Ovary (tissue), 3 donors: ENCODE measurements around the gene RASGRP1.

Experiments used
- POLR2A ChIP-seq: fragments of 450-650 bp; IDR thresholded peaks from one replicate; pipeline ENCODE4 v1.6.1; 2017; ENCODE audit warnings: antibody characterized with exemption, mild to moderate bottlenecking, moderate library complexity
- TF ChIP-seq, protein P1 (sequence below), 3 donors: fragments of 450-650 bp in 2 of 3; fragments of 200-600 bp in 1 of 3; IDR thresholded peaks; one replicate each; pipeline versions ENCODE4 v1.5.1 to v1.8.0; 2016 to 2022; ENCODE audit warnings: antibody characterized with exemption in 3 of 3, mild to moderate bottlenecking in 1 of 3
- donor health status: DM: no; HTN: no; CAD: no.

DNA sequence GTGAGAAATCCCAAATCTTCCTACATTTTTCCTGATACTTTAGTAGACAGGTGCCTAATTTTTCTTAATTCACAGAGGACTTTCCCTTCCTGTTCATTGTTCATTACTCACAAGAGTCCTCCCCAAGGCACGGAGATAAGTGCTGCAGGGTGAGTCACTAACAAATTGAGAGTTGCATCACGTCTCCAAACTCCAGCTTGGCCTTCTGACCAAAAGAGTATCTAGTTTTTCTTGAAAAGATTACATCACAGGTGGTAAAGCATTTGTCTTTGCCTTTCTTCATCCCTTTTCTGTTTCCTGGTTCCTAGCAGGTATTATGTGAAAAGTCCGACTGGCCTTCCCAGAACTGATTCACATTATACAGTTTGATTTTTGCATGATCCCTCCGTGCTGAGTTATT lies 24.9 kb upstream of the RASGRP1 start:
- TF ChIP-seq, protein P1, sequence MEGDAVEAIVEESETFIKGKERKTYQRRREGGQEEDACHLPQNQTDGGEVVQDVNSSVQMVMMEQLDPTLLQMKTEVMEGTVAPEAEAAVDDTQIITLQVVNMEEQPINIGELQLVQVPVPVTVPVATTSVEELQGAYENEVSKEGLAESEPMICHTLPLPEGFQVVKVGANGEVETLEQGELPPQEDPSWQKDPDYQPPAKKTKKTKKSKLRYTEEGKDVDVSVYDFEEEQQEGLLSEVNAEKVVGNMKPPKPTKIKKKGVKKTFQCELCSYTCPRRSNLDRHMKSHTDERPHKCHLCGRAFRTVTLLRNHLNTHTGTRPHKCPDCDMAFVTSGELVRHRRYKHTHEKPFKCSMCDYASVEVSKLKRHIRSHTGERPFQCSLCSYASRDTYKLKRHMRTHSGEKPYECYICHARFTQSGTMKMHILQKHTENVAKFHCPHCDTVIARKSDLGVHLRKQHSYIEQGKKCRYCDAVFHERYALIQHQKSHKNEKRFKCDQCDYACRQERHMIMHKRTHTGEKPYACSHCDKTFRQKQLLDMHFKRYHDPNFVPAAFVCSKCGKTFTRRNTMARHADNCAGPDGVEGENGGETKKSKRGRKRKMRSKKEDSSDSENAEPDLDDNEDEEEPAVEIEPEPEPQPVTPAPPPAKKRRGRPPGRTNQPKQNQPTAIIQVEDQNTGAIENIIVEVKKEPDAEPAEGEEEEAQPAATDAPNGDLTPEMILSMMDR (IDR thresholded peaks at IDR 0.05): no peak
- no peak for TF ChIP-seq POLR2A
